RWPE2 (cell line): ENCODE data around the gene LYST.
"Not testable (repeated sequence)": the region's sequence is repeated elsewhere in the genome, so short reads cannot be mapped to it uniquely, and the experiment has no call there.

Experiments
- ATAC-seq: fragments of 200-7000 bp; cut with Tn5 transposase; 3 replicates; pipeline ENCODE4 v1.9.1; 2021; ENCODE audit warnings: low read depth
- DNase-seq: peaks from one replicate; pipeline ENCODE4 v3.0.0-alpha.2; 2020; ENCODE audit warnings: low spot score
- H3K27ac ChIP-seq: fragments of 450-650 bp; 2 replicates; pipeline ENCODE4 v1.5.1; 2017; ENCODE audit warnings: mild to moderate bottlenecking; ENCODE audit not compliant: poor library complexity, severe bottlenecking
- H3K27me3 ChIP-seq: fragments of 250-450 bp; sonication (Bioruptor Pico); 2 replicates; pipeline ENCODE4 v1.5.1; 2021; ENCODE audit warnings: mild to moderate bottlenecking, moderate library complexity; ENCODE audit not compliant: insufficient read depth, poor library complexity, severe bottlenecking
- H3K36me3 ChIP-seq: fragments of 250-450 bp; sonication (Bioruptor Pico); 2 replicates; pipeline ENCODE4 v1.5.1; 2020; ENCODE audit warnings: low read depth, mild to moderate bottlenecking, moderate library complexity
- H3K4me1 ChIP-seq: fragments of 250-450 bp; sonication (Bioruptor Pico); 2 replicates; pipeline ENCODE4 v1.5.1; 2021; ENCODE audit warnings: mild to moderate bottlenecking, moderate library complexity; ENCODE audit not compliant: insufficient read depth, poor library complexity, severe bottlenecking
- H3K4me3 ChIP-seq: fragments of 250-450 bp; sonication (Bioruptor Pico); 2 replicates; pipeline ENCODE4 v1.5.1; 2021; ENCODE audit warnings: mild to moderate bottlenecking, moderate library complexity; ENCODE audit not compliant: severe bottlenecking
- H3K9me3 ChIP-seq: fragments of 250-450 bp; sonication (Bioruptor Pico); 2 replicates; pipeline ENCODE4 v1.5.1; 2021; ENCODE audit warnings: mild to moderate bottlenecking, moderate library complexity; ENCODE audit not compliant: severe bottlenecking
- TF ChIP-seq, protein P1 (sequence below): fragments of 450-650 bp; IDR thresholded peaks from one replicate; pipeline ENCODE4 v1.5.1; 2017; ENCODE audit warnings: mild to moderate bottlenecking, moderate library complexity; ENCODE audit not compliant: poor library complexity, severe bottlenecking

Gene LYST

DNA sequence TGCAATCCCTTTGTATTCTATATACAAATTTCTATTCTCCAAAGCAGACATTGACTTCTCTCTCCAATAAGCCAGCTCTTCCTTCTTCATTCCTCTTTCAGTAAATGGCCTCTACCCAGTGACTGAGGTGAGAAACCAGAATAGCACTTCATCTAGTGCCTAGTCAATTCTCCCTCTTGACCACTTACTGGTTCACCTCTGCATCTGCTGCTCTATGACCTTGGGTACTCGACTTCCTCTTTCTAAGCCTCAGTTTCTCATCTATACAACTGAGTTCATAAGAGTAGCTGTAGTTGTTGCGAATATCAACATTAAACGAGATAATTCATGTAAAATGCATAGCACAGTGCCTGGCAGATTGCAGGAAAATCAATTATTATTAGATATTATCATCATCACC lies 12.4 kb downstream of the LYST start:
- Histone ChIP-seq H3K4me3 (no peak overlapping the region), H3K27ac (no peak overlapping the region), H3K9me3 (no peaks in the 10 kb centered on the region), H3K36me3 (no peaks in the 10 kb centered on the region), H3K4me1 (peaks cover 7% of the 10 kb centered on the region), H3K27me3 (no peaks in the 10 kb centered on the region)
- ATAC-seq (no peak), DNase-seq (no peak)
- TF ChIP-seq, protein P1, sequence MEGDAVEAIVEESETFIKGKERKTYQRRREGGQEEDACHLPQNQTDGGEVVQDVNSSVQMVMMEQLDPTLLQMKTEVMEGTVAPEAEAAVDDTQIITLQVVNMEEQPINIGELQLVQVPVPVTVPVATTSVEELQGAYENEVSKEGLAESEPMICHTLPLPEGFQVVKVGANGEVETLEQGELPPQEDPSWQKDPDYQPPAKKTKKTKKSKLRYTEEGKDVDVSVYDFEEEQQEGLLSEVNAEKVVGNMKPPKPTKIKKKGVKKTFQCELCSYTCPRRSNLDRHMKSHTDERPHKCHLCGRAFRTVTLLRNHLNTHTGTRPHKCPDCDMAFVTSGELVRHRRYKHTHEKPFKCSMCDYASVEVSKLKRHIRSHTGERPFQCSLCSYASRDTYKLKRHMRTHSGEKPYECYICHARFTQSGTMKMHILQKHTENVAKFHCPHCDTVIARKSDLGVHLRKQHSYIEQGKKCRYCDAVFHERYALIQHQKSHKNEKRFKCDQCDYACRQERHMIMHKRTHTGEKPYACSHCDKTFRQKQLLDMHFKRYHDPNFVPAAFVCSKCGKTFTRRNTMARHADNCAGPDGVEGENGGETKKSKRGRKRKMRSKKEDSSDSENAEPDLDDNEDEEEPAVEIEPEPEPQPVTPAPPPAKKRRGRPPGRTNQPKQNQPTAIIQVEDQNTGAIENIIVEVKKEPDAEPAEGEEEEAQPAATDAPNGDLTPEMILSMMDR, result no peak

DNA sequence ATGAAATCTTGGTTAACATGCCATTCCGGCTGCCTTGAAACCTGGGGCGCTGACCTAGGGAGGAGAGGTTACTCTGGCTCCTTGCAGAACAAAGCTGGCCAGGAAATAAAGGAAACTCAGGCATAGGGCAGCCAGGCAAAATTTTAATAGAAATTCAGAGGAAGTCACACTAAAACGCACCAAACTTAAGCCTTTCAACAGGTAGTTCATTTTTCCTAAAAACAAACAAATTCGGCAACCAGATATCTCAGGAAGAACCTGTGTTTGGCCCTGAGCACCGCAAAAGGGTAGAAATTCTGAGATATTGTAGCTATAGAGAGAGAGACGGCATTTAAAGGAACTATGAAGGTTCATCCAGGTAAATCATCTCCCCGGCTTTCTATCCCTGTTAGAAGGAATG lies 13.1 kb downstream of the LYST start:
- no peaks in the 10 kb centered on the region for H3K36me3 ChIP-seq
- no peak overlapping the region for H3K4me3 ChIP-seq
- no peaks in the 10 kb centered on the region for H3K9me3 ChIP-seq
- TF ChIP-seq, protein P1, result no peak
- H3K4me1 ChIP-seq, result peaks cover 7% of the 10 kb centered on the region
- ATAC-seq, result no peak
- DNase-seq, result no peak
- H3K27me3 ChIP-seq, result no peaks in the 10 kb centered on the region
- no peak overlapping the region for H3K27ac ChIP-seq

DNA sequence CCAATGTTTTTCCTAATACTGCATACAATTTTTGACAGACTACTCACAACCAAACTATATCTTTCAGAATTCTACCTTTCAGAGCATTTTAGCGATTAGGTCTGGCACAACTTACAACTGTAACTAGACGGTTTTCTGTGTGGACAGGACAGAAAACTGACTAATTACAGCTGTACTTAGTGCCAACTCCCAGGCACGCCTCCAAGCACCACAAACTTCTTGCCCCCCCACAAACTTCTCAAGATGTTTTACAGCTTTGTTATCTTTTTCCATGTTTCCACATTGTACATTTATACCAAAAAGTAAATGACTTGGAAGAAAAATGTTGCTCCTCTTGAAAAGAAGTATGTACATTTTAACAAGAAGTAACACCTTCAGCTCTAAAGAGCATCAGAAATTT lies 13.8 kb downstream of the LYST start:
- H3K4me3 ChIP-seq, result no peak overlapping the region
- peaks cover 4% of the 10 kb centered on the region for H3K4me1 ChIP-seq
- H3K27ac ChIP-seq, result no peak overlapping the region
- TF ChIP-seq, protein P1, result no peak
- no peaks in the 10 kb centered on the region for H3K36me3 ChIP-seq
- ATAC-seq, result no peak
- H3K9me3 ChIP-seq, result no peaks in the 10 kb centered on the region
- DNase-seq, result no peak
- no peaks in the 10 kb centered on the region for H3K27me3 ChIP-seq

DNA sequence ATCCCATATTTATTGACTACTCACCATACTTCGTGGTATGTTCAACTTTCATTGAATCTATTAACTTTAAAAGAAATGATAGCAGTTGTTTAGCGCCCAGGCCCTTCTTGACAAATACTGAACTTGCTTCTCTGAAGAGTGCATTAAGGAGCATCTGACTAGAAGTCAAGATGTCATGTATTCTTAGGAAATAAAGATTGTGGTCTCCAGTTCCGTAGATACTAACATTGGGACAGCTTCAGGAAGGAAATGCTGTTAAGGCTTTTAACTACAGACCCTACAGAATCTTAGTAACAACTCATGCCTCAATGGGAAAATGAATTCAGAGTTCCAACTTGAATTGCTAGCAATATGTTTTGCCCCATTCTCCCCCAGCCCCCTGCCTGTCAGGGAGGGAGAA lies 14.8 kb downstream of the LYST start:
- Histone ChIP-seq H3K4me3 (no peak overlapping the region), H3K27ac (no peak overlapping the region), H3K4me1 (no peaks in the 10 kb centered on the region), H3K36me3 (no peaks in the 10 kb centered on the region), H3K27me3 (no peaks in the 10 kb centered on the region), H3K9me3 (no peaks in the 10 kb centered on the region)
- TF ChIP-seq, protein P1, result no peak
- ATAC-seq, result no peak
- no peak for DNase-seq

DNA sequence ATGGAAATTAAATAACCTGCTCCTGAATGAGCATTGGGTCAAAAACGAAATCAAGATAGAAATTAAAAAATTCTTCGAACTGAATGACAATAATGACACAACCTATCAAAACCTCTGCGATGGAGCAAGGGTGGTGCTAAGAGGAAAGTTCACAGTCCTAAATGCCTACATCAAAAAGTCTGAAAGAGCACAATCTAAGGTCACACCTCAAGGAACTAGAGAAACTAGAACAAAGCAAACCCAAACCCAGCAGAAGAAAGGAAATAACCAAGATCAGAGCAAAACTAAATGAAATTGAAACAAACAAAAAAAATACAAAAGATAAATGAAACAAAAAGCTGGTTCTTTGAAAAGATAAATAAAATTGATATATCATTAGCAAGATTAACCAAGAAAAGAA lies 18.5 kb downstream of the LYST start:
- not testable (repeated sequence) for H3K4me1 ChIP-seq, H3K27me3 ChIP-seq, H3K9me3 ChIP-seq, H3K27ac ChIP-seq, DNase-seq, H3K4me3 ChIP-seq, ATAC-seq, H3K36me3 ChIP-seq

DNA sequence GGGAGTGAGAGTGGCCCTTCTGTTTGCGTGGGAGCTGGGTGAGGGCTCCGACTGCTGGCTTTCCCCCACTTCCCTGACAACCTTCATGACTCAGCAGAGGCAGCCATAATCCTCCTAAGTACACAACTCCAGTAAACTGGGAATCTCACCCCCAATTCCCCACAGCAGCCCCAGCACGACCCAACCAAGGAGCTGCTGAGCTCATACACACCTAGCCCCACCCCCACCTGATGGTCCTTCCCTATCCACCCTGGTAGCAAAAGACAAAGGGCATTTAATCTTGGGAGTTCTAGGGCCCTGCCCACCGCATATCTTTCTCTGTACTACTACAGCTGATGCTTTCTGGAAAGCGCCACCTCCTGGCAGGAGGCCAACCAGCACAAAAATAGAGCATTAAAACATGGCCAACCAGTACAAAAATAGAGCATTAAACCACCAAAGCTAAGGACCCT lies 21.0 kb downstream of the LYST start:
- not testable (repeated sequence) for ATAC-seq, H3K27me3 ChIP-seq, H3K4me1 ChIP-seq, H3K9me3 ChIP-seq, H3K36me3 ChIP-seq, H3K27ac ChIP-seq, H3K4me3 ChIP-seq, DNase-seq
